Activated T-helper 1 cell treated with anti-CD3 and anti-CD28 coated beads, Interleukin-12 subunit alpha, Interleukin-12 subunit beta, Interleukin-2, Interleukin-4 antibody, amounts not matched to agents 30 ng/mL and 10 ng/mL and 1 ng/mL, durations not matched to agents 14 hours and 24 hours and 36 hours (primary cell): ENCODE data around the gene OBSCN. TPM values are rescaled to one million over a fixed set of nuclear protein-coding genes. Genes with fewer than 3 reads are reported as not detected.

Experiments
- DNase-seq: peaks from one replicate; pipeline ENCODE4 v3.0.0; 2021; ENCODE audit warnings: low spot score
- H3K27ac Mint-ChIP-seq: one replicate; pipeline ENCODE4 v1.8.0; 2021; ENCODE audit warnings: mild to moderate bottlenecking, mixed read lengths
- H3K27me3 Mint-ChIP-seq: one replicate; pipeline ENCODE4 v1.8.0; 2022; ENCODE audit warnings: mild to moderate bottlenecking, moderate library complexity, mixed read lengths; ENCODE audit not compliant: insufficient read depth
- H3K36me3 Mint-ChIP-seq: one replicate; pipeline ENCODE4 v1.8.0; 2021; ENCODE audit warnings: low read depth, mixed read lengths
- H3K4me1 Mint-ChIP-seq: one replicate; pipeline ENCODE4 v1.8.0; 2021; ENCODE audit warnings: low read depth, mixed read lengths
- H3K4me3 Mint-ChIP-seq: one replicate; pipeline ENCODE4 v1.8.0; 2021; ENCODE audit warnings: mild to moderate bottlenecking, moderate library complexity, mixed read lengths
- H3K9me3 Mint-ChIP-seq: one replicate; pipeline ENCODE4 v1.8.0; 2021; ENCODE audit warnings: mixed read lengths
- intact Hi-C: fragments of 100-400 bp; cut with micrococcal nuclease; formaldehyde crosslinking; loops from one replicate; pipeline ENCODE4 v1.15.1; 2024
- total RNA-seq: library from RNA; stranded (reverse); gene quantifications from 2 replicates; pipeline ENCODE4 v1.2.3, GENCODE V29; 2022

OBSCN gene
- total RNA-seq, 1 donor from 2014 or later: 15.2 TPM

- H3K27me3 Mint-ChIP-seq: no peaks in the 10 kb centered on the region
- no peak overlapping the region for H3K27ac Mint-ChIP-seq
- no peaks in the 10 kb centered on the region for H3K4me1 Mint-ChIP-seq
- DNase-seq: no peak
- H3K36me3 Mint-ChIP-seq: peaks cover 8% of the 10 kb centered on the region
- intact Hi-C loops: no loop called here
- H3K4me3 Mint-ChIP-seq: no peak overlapping the region
- H3K9me3 Mint-ChIP-seq: peaks cover 41% of the 10 kb centered on the region
These were observed 92.1 kb downstream of the OBSCN start for GRCh38 chr1:228299901-228300300.

- Mint-ChIP-seq H3K27ac (no peak overlapping the region), H3K36me3 (peaks cover 8% of the 10 kb centered on the region), H3K27me3 (no peaks in the 10 kb centered on the region), H3K4me1 (no peaks in the 10 kb centered on the region), H3K9me3 (peaks cover 37% of the 10 kb centered on the region), H3K4me3 (no peak overlapping the region)
- intact Hi-C loops: no loop called here
- no peak for DNase-seq
These were observed 94.2 kb downstream of the OBSCN start for GRCh38 chr1:228302086-228302485.

- DNase-seq: no peak
- Mint-ChIP-seq H3K27ac (no peak overlapping the region), H3K36me3 (peaks cover 8% of the 10 kb centered on the region), H3K9me3 (peaks cover 29% of the 10 kb centered on the region), H3K27me3 (no peaks in the 10 kb centered on the region), H3K4me3 (no peak overlapping the region), H3K4me1 (no peaks in the 10 kb centered on the region)
- intact Hi-C loops: no loop called here
These were observed 95.8 kb downstream of the OBSCN start for GRCh38 chr1:228303596-228303995.

- peaks cover 8% of the 10 kb centered on the region for H3K36me3 Mint-ChIP-seq
These were observed 96.4 kb downstream of the OBSCN start for GRCh38 chr1:228304225-228304624.

GRCh38 chr1:228304766-228305395 lies 97.0 kb downstream of the OBSCN start:
- intact Hi-C loops: no loop called here
- H3K4me3 Mint-ChIP-seq: no peak overlapping the region

More at GRCh38 chr1:228304225-228304624, 96.4 kb downstream of the OBSCN start:
- no peak overlapping the region for H3K4me3 Mint-ChIP-seq
- peaks cover 29% of the 10 kb centered on the region for H3K9me3 Mint-ChIP-seq
- no peaks in the 10 kb centered on the region for H3K4me1 Mint-ChIP-seq
- H3K27me3 Mint-ChIP-seq: no peaks in the 10 kb centered on the region
- DNase-seq: no peak
- intact Hi-C loops: no loop called here
- H3K27ac Mint-ChIP-seq: no peak overlapping the region

GRCh38 chr1:228305721-228306152 lies 97.9 kb downstream of the OBSCN start:
- Mint-ChIP-seq H3K27ac (no peak overlapping the region), H3K36me3 (peaks cover 5% of the 10 kb centered on the region), H3K4me1 (no peaks in the 10 kb centered on the region), H3K9me3 (peaks cover 26% of the 10 kb centered on the region), H3K27me3 (no peaks in the 10 kb centered on the region), H3K4me3 (no peak overlapping the region)
- no peak for DNase-seq
- intact Hi-C loops: no loop called here

More at GRCh38 chr1:228304766-228305395, 97.0 kb downstream of the OBSCN start:
- Mint-ChIP-seq H3K27me3 (no peaks in the 10 kb centered on the region), H3K9me3 (peaks cover 29% of the 10 kb centered on the region), H3K4me1 (no peaks in the 10 kb centered on the region), H3K36me3 (peaks cover 5% of the 10 kb centered on the region), H3K27ac (no peak overlapping the region)
- no peak for DNase-seq

GRCh38 chr1:228306275-228307217 lies 98.7 kb downstream of the OBSCN start:
- DNase-seq: no peak
- Mint-ChIP-seq H3K4me1 (no peaks in the 10 kb centered on the region), H3K27ac (no peak overlapping the region), H3K9me3 (peaks cover 20% of the 10 kb centered on the region), H3K4me3 (no peak overlapping the region), H3K27me3 (no peaks in the 10 kb centered on the region), H3K36me3 (peaks cover 5% of the 10 kb centered on the region)
- intact Hi-C loops: no loop called here

- no peak for DNase-seq
- no peaks in the 10 kb centered on the region for H3K4me1 Mint-ChIP-seq
- intact Hi-C loops: no loop called here
- no peak overlapping the region for H3K27ac Mint-ChIP-seq
- no peaks in the 10 kb centered on the region for H3K27me3 Mint-ChIP-seq
- H3K4me3 Mint-ChIP-seq: no peak overlapping the region
- peaks cover 2% of the 10 kb centered on the region for H3K36me3 Mint-ChIP-seq
- peaks cover 13% of the 10 kb centered on the region for H3K9me3 Mint-ChIP-seq
These were observed 99.6 kb downstream of the OBSCN start for GRCh38 chr1:228307218-228308023.

- intact Hi-C loops: no loop called here
- no peak overlapping the region for H3K27ac Mint-ChIP-seq
- no peaks in the 10 kb centered on the region for H3K27me3 Mint-ChIP-seq
- peaks cover 2% of the 10 kb centered on the region for H3K36me3 Mint-ChIP-seq
- H3K4me1 Mint-ChIP-seq: no peaks in the 10 kb centered on the region
- no peak overlapping the region for H3K4me3 Mint-ChIP-seq
- DNase-seq: no peak
- peaks cover 16% of the 10 kb centered on the region for H3K9me3 Mint-ChIP-seq
These were observed 100.3 kb downstream of the OBSCN start for GRCh38 chr1:228308085-228308601.

GRCh38 chr1:228308628-228309325 lies 100.9 kb downstream of the OBSCN start:
- Mint-ChIP-seq H3K27ac (no peak overlapping the region), H3K9me3 (peaks cover 15% of the 10 kb centered on the region), H3K36me3 (no peaks in the 10 kb centered on the region), H3K27me3 (no peaks in the 10 kb centered on the region), H3K4me3 (no peak overlapping the region), H3K4me1 (no peaks in the 10 kb centered on the region)
- intact Hi-C loops: no loop called here
- DNase-seq: no peak

- no peaks in the 10 kb centered on the region for H3K4me1 Mint-ChIP-seq
- H3K27ac Mint-ChIP-seq: no peak overlapping the region
- no peaks in the 10 kb centered on the region for H3K27me3 Mint-ChIP-seq
- peaks cover 12% of the 10 kb centered on the region for H3K9me3 Mint-ChIP-seq
- H3K4me3 Mint-ChIP-seq: no peak overlapping the region
- intact Hi-C loops: no loop called here
- no peak for DNase-seq
- H3K36me3 Mint-ChIP-seq: no peaks in the 10 kb centered on the region
These were observed 101.7 kb downstream of the OBSCN start for GRCh38 chr1:228309326-228310067.
